A673 (cell line): ENCODE data around the gene TEX22. TPM values are rescaled to one million over a fixed set of nuclear protein-coding genes. Genes with fewer than 3 reads are reported as not detected.

Experiments used
- BruUV-seq: library from RNA; stranded (reverse); fragments of 400-500 nt; replicated peaks from 2 replicates; lab custom pipeline; 2021; lab: Mats Ljungman, UMichigan
- CTCF ChIA-PET: fragments of 300-600 bp; sonication (Branson Sonifier 250); formaldehyde crosslinking; loops from one replicate; lab custom pipeline; 2022; ENCODE audit warnings: antibody characterized with exemption; lab: Charles Lee
- POLR2A ChIA-PET: fragments of 300-600 bp; sonication (Branson Sonifier 250); formaldehyde crosslinking; loops from one replicate; lab custom pipeline; 2022; ENCODE audit warnings: antibody characterized with exemption; ENCODE audit not compliant: low non-redundant PET; lab: Charles Lee
- DNase-seq: peaks from one replicate; pipeline ENCODE4 v3.0.0-alpha.2; 2015; ENCODE audit warnings: low spot score
- H3K27ac ChIP-seq: fragments of 200-600 bp; sonication (generic); 2 replicates; pipeline ENCODE4 v1.5.1; 2016; ENCODE audit warnings: mixed run types, low read depth, mild to moderate bottlenecking, mixed read lengths, antibody characterized with exemption, low read length; ENCODE audit not compliant: poor library complexity, severe bottlenecking
- H3K27me3 ChIP-seq: fragments of 200-600 bp; sonication (generic); replicated peaks from 2 replicates; pipeline ENCODE4 v1.6.1; 2017; ENCODE audit warnings: mixed run types, low read depth, mild to moderate bottlenecking, mixed read lengths, antibody characterized with exemption, low read length; ENCODE audit not compliant: insufficient read depth, poor library complexity
- H3K36me3 ChIP-seq: fragments of 200-600 bp; sonication (generic); 2 replicates; pipeline ENCODE4 v1.6.1; 2016; ENCODE audit warnings: mixed run types, mild to moderate bottlenecking, mixed read lengths, antibody characterized with exemption, low read length; ENCODE audit not compliant: insufficient read depth, poor library complexity, severe bottlenecking
- H3K4me1 ChIP-seq: fragments of 200-600 bp; sonication (generic); 2 replicates; pipeline ENCODE4 v1.6.1; 2017; ENCODE audit warnings: mixed run types, mild to moderate bottlenecking, mixed read lengths, antibody characterized with exemption, low read length; ENCODE audit not compliant: insufficient read depth, poor library complexity, severe bottlenecking
- H3K4me3 ChIP-seq: fragments of 200-600 bp; sonication (generic); 2 replicates; pipeline ENCODE4 v1.5.1; 2016; ENCODE audit warnings: low read depth, mixed run types, mild to moderate bottlenecking, mixed read lengths, low read length; ENCODE audit not compliant: poor library complexity, severe bottlenecking
- H3K9me3 ChIP-seq: fragments of 200-600 bp; sonication (generic); 2 replicates; pipeline ENCODE4 v1.6.1; 2016; ENCODE audit warnings: mixed run types, low read depth, mild to moderate bottlenecking, mixed read lengths, antibody characterized with exemption, low read length; ENCODE audit not compliant: poor library complexity, severe bottlenecking
- EZH2 ChIP-seq: fragments of 200-600 bp; sonication (generic); IDR thresholded peaks from 2 replicates; pipeline ENCODE4 v1.6.1; 2017; ENCODE audit warnings: borderline replicate concordance, low read depth, mild to moderate bottlenecking, mixed read lengths, antibody characterized with exemption, low read length; ENCODE audit not compliant: poor library complexity, severe bottlenecking
- intact Hi-C: fragments of 100-400 bp; cut with micrococcal nuclease; formaldehyde crosslinking; loops from one replicate; pipeline ENCODE4 v1.10.0; 2022; ENCODE audit not compliant: unreplicated experiment
- total RNA-seq: library from RNA; stranded (reverse); gene quantifications from 2 replicates; pipeline ENCODE4 v1.2.3, GENCODE V29; 2021
- TF ChIP-seq, protein P1 (sequence below): fragments of 300-800, 200-600 bp; sonication (generic); conservative IDR thresholded peaks from 2 replicates; pipeline ENCODE4 v1.5.1; 2017; ENCODE audit warnings: low read depth, mild to moderate bottlenecking, antibody characterized with exemption, low read length, moderate library complexity, mixed read lengths

Gene TEX22
- total RNA-seq, 1 experiment from 2014 or later: 2.7 TPM

DNA sequence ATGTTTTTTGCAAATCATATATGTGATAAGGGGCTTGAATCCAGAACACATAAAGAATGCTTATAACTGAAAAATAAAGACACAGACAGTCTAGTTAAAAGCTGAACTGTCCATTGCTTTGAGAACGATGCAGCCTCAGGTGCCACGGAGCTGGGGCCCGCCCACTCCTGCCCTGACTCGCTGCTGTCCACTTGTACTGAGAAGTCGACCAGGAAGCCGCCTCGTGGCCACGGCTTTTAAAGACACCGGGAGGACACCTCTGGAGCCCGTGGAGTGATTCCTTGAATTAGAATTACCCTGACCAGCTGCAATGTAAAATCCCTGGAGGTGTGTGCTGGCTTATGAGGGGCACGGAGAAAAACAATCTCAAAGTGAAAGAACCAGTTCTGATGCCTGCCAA lies 23.9 kb upstream of the TEX22 start:
- no peak overlapping the region for H3K27ac ChIP-seq
- no peaks in the 10 kb centered on the region for H3K36me3 ChIP-seq
- no peaks in the 10 kb centered on the region for H3K9me3 ChIP-seq
- DNase-seq: no peak
- intact Hi-C loops: loop anchor here (5.0 kb wide), 1 partner anchor 153 kb away; the partner anchor contains the start of gene TMEM121
- BruUV-seq: no TSS peak
- POLR2A ChIA-PET: no interaction called here
- TF ChIP-seq, protein P1, sequence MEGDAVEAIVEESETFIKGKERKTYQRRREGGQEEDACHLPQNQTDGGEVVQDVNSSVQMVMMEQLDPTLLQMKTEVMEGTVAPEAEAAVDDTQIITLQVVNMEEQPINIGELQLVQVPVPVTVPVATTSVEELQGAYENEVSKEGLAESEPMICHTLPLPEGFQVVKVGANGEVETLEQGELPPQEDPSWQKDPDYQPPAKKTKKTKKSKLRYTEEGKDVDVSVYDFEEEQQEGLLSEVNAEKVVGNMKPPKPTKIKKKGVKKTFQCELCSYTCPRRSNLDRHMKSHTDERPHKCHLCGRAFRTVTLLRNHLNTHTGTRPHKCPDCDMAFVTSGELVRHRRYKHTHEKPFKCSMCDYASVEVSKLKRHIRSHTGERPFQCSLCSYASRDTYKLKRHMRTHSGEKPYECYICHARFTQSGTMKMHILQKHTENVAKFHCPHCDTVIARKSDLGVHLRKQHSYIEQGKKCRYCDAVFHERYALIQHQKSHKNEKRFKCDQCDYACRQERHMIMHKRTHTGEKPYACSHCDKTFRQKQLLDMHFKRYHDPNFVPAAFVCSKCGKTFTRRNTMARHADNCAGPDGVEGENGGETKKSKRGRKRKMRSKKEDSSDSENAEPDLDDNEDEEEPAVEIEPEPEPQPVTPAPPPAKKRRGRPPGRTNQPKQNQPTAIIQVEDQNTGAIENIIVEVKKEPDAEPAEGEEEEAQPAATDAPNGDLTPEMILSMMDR: no peak
- no peak for TF ChIP-seq EZH2
- no peak overlapping the region for H3K4me3 ChIP-seq
- CTCF ChIA-PET: no interaction called here
- no peaks in the 10 kb centered on the region for H3K4me1 ChIP-seq
- no peaks in the 10 kb centered on the region for H3K27me3 ChIP-seq

DNA sequence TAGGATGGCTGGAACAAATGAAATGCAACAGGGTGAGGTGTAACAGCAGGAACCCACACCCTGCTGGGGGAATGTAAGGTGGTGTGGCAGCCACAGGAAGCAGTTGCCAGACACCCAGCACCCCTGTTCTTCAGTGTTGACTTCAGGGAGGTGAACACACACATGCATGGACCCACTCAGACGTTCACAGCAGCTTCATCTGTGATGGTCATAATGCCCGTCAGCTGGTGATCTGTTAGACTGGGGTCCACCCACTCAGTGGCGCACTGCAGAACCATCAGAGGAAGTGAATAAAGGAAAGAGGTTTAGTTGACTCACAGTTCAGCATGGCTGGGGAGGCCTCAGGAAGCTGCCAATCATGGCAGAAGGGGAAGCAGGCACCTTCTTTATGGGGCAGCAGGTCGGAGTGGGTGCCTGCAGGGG lies 22.7 kb upstream of the TEX22 start:
- H3K27me3 ChIP-seq: no peaks in the 10 kb centered on the region
- BruUV-seq: no TSS peak
- no peaks in the 10 kb centered on the region for H3K4me1 ChIP-seq
- H3K9me3 ChIP-seq: no peaks in the 10 kb centered on the region
- CTCF ChIA-PET: no interaction called here
- H3K4me3 ChIP-seq: no peak overlapping the region
- no peak for DNase-seq
- no peak overlapping the region for H3K27ac ChIP-seq
- H3K36me3 ChIP-seq: no peaks in the 10 kb centered on the region
- TF ChIP-seq EZH2: no peak
- TF ChIP-seq, protein P1: no peak
- POLR2A ChIA-PET: no interaction called here
- intact Hi-C loops: no loop called here

DNA sequence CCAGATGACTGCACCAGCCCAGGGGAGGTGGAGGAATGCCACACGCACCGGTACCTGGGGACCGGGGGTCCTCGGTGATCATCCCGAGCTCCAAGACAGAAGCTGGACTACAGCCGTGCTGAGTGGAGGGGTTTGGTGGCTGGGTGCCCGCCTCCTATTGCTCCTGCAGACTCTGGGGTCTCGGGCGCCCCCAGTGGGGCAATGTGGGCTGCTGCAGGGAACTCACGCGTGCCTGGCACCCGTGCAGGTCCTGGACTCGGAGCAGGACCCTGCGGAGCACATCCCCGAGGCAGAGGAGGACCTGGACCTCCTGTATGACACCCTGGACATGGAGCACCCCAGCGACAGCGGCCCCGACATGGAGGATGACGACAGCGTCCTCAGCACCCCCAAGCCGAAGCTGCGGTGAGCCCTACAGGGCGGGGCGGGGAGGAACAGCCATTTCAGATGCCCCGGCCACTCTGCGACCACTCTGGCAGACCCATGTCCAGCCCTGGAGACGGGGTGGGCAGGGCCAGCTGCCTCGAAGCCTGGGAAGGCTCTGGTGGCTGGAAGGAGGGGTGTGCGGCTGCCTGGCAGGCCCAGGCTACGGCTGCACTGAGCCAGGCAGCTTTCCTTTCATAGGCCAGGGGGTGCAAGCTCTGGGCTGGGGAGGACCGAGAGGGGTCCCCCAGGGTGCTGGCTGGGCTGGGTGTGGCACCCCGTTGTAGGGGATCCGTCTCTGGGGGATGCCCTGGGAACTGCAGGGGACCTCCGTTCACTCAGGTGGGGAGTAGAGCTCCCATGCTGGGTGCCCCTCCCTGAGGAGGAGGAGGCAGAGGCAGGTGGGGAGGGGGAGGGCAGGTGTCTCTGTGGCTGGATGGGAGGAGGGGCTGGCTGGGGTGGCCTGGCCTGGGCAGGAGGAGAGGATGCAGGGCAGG lies 21.6 kb upstream of the TEX22 start:
- intact Hi-C loops: no loop called here
- ChIA-PET POLR2A (no interaction called here), CTCF (interaction anchor here (0.6 kb wide), 1 partner anchor 19 kb away, joined by 6 read pairs; no protein-coding TSS in a partner anchor)
- no peak for DNase-seq
- Histone ChIP-seq H3K4me1 (no peaks in the 10 kb centered on the region), H3K27me3 (no peaks in the 10 kb centered on the region), H3K9me3 (no peaks in the 10 kb centered on the region), H3K27ac (no peak overlapping the region), H3K36me3 (no peaks in the 10 kb centered on the region), H3K4me3 (no peak overlapping the region)
- no TSS peak for BruUV-seq
- TF ChIP-seq, protein P1: no peak
- TF ChIP-seq EZH2: no peak
